Astrocyte (in vitro differentiated cells and primary cell): ENCODE results near the gene CISD1.

Source experiments
- EZH2 ChIP-seq: IDR thresholded peaks from 2 replicates; pipeline ENCODE4 v1.6.1; 2012; ENCODE audit warnings: mild to moderate bottlenecking, low read length, inconsistent platforms; ENCODE audit not compliant: insufficient read depth
- TF ChIP-seq, protein P1 (sequence below): IDR thresholded peaks from 2 replicates; pipeline ENCODE4 v1.5.1; 2011; ENCODE audit warnings: low read depth, mild to moderate bottlenecking, inconsistent platforms, low read length, moderate library complexity; ENCODE audit not compliant: insufficient read depth

DNA sequence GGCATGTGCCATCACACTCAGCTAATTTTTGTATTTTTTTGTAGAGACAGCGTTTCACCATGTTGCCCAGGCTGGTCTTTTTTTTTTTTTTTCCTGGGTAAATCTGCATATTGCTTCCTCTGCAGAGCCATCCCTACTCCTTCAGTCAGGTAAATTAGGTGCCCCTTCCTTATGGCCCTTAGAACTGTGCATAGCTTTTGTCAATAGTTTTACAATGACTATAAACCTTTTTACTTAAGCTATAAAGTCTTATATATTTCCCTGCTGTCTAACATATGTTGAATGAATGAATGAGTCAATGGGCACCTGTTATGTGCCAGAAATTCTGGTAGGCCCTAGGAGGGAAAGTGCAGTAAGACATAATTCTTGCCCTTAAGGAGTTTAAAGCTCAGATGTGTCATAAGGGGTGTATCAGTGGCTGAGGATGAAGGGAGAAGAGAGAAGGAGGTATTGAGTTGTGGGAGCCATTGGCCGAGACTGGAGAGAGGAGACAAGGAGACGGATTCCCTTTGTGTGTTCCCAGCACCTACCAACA is 35.2 kb downstream of the CISD1 start:
- TF ChIP-seq EZH2 = no peak
- TF ChIP-seq, protein P1, sequence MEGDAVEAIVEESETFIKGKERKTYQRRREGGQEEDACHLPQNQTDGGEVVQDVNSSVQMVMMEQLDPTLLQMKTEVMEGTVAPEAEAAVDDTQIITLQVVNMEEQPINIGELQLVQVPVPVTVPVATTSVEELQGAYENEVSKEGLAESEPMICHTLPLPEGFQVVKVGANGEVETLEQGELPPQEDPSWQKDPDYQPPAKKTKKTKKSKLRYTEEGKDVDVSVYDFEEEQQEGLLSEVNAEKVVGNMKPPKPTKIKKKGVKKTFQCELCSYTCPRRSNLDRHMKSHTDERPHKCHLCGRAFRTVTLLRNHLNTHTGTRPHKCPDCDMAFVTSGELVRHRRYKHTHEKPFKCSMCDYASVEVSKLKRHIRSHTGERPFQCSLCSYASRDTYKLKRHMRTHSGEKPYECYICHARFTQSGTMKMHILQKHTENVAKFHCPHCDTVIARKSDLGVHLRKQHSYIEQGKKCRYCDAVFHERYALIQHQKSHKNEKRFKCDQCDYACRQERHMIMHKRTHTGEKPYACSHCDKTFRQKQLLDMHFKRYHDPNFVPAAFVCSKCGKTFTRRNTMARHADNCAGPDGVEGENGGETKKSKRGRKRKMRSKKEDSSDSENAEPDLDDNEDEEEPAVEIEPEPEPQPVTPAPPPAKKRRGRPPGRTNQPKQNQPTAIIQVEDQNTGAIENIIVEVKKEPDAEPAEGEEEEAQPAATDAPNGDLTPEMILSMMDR = no peak
